NCI-H2171 (cell line): Measurements from ENCODE around the gene PPP2R2D.
"Not testable (repeated sequence)": the region's sequence is repeated elsewhere in the genome, so short reads cannot be mapped to it uniquely, and the experiment has no call there.

ENCODE experiments used
- DNase-seq: peaks from one replicate; lab custom pipeline; 2025; lab: John Stamatoyannopoulos, UW

Gene PPP2R2D

GRCh38 chr10:131908151-131908550, 7.3 kb downstream of the PPP2R2D start:
- no peak for DNase-seq

GRCh38 chr10:131909014-131909808, 8.4 kb downstream of the PPP2R2D start:
- DNase-seq, result no peak

- DNase-seq, result no peak
Observed at GRCh38 chr10:131909929-131910328, 9.1 kb downstream of the PPP2R2D start.

GRCh38 chr10:131910663-131911314, 10.0 kb downstream of the PPP2R2D start:
- no peak for DNase-seq

DNA sequence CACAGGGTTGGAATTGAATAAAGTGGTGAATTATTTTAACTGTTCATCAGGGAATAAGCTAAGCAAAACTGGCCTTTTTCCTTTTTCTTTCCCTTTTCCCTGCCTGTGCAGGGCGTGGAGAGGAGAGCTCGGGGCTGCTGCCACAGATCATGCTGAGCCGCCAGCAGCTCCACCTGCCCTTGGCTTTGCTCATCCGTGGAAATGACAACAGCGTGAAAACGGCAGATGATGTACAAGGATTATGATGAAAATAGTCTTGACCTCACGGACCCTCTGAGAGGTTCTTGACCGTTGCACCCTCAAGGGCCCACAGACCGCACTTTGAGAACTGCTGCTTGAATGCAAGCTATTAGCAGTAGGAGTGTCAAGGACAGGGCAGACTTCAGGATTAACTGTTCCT, 10.6 kb downstream of the PPP2R2D start:
- no peak for DNase-seq

GRCh38 chr10:131912620-131913019, 11.8 kb downstream of the PPP2R2D start:
- no peak for DNase-seq

GRCh38 chr10:131915484-131915883, 14.7 kb downstream of the PPP2R2D start:
- DNase-seq, result no peak

DNA sequence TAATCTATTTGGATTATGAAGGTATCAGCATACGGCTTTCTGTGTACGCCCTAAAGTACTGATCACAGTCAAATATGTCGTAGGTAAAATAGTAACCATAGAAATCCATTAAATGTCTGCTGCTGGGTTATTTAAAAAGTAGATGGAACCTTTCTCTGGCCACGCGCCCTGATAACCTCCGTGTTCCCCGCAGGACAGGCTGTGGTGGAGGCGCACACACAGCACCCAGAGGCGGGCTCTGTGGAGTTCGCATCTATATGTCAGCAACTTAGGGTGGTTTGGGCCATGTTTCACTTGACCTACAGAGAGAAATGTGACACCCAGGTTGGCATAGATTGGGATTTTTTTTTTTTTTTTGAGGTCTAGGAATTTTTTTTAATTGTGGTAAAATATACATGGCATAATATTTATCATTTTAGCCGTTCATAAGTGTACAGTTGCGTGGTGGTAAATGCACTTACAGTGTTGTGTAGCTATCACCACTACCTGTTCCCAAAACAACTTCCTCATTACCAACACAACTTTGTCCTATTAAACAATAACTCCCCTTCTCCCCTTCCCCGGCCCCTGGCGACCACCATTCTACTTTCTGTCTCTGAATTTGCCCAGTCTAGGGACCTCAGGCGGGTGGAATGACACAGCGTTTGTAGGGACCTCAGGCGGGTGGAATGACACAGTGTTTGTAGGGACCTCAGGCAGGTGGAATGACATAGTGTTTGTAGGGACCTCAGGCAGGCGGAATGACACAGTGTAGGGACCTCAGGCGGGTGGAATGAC, 15.4 kb downstream of the PPP2R2D start:
- DNase-seq, result no peak

DNA sequence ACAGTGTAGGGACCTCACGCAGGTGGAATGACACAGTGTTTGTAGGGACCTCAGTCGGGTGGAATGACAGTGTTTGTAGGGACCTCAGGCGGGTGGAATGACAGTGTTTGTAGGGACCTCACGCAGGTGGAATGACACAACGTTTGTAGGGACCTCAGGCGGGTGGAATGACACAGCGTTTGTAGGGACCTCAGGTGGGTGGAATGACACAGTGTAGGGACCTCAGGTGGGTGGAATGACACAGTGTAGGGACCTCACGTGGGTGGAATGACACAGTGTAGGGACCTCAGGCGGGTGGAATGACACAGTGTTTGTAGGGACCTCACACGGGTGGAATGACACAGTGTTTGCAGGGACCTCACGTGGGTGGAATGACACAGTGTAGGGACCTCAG, 16.0 kb downstream of the PPP2R2D start:
- not testable (repeated sequence) for DNase-seq

DNA sequence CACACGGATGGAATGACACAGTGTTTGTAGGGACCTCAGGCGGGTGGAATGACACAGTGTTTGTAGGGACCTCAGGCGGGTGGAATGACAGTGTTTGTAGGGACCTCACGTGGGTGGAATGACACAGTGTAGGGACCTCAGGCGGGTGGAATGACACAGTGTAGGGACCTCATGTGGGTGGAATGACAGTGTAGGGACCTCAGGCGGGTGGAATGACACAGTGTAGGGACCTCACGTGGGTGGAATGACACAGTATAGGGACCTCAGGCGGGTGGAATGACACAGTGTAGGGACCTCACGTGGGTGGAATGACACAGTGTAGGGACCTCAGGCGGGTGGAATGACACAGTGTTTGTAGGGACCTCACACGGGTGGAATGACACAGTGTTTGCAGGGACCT, 16.7 kb downstream of the PPP2R2D start:
- DNase-seq, result not testable (repeated sequence)

DNA sequence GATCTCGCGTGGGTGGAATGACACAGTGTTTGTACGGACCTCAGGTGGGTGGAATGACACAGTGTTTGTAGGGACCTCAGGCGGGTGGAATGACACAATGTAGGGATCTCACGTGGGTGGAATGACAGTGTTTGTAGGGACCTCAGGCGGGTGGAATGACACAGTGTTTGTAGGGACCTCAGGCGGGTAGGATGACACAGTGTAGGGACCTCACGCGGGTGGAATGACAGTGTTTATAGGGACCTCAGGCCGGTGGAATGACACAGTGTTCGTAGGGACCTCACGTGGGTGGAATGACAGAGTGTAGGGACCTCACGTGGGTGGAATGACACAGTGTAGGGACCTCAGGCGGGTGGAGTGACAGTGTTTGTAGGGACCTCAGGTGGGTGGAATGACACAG, 18.7 kb downstream of the PPP2R2D start:
- DNase-seq, result not testable (repeated sequence)

- DNase-seq, result no peak
Observed at GRCh38 chr10:131920151-131920550, 19.3 kb downstream of the PPP2R2D start.

DNA sequence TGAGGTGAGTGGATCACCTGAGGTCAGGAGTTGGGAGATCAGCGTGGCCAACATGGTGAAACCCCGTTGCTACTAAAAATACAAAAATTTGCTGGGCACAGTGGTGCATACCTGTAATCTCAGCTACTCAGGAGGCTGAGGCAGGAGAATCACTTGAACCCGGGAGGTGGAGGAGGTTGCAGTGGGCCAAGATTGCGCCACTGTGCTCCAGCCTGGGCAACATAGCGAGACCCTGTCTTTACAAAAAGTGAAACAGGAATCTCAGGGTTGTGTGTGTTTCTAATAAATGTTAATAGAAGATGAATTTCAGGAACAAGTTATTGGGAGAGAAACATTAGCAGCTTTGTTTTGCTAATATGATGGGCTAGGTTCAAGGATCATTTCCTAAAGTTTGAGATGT, 19.9 kb downstream of the PPP2R2D start:
- no peak for DNase-seq

GRCh38 chr10:131921184-131921583, 20.4 kb downstream of the PPP2R2D start:
- DNase-seq, result no peak

DNA sequence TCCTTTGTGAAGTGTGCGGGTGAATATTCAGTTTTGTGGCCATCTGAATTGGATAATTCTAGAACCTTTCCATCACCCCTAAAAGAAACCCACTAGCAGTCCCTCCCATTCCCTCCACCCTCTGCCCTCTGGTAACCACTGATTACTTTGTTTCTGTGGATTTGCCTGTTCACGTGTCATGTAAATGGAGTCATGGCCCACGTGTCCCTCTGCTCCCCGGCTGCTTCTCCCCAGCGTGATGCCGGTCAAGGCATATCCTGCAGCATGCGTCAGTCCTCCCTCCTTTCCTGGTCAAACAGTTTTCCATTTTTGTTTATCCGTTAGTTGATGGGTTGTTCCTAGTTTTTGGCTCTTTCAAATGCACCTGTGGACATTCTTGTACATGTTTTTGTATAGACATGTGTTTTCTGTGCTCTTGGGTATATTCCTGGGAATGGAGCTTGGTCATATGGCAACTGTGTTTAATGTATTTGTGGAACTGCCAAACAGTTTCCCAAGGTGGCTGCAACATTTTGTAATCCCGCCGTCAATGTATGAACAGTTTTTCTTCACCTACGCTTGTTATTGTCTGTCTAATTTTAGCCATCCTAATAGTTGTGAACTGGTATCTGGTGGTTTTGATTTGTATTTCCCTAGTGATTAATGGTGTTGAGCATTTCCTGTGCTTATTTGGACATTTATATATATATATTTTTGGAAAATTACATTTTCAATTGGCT, 22.4 kb downstream of the PPP2R2D start:
- DNase-seq, result no peak

DNA sequence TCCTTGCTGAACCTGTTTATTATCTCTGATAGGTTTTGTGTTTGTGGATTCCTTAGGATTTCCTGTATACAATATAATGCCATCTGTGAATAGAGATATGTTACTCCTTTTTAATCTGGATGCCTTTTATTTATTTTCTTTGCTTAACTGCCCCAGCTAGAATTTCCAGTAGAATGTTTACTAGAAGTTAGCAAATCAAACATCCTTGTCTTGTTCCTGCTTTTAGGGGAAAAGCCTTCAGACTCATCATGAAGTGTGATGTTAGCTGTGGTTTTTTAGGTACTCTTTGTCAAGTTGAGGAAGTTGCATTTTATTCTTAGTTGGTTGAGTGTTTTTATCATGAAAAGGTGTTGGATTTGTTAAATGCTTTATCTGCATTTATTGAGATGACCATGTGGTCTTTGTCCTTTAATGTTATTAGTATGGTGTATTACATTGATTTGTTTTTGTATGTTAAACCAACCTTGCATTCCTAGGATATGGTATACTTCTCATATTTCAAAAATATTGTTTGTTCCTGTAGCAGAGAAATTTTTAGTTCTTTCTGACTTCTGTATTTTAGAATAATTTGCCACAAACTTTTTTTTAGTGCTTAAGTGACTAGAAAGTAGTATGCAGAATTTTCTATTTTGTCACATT, 24.3 kb downstream of the PPP2R2D start:
- DNase-seq, result no peak

- no peak for DNase-seq
Observed at GRCh38 chr10:131925716-131926115, 24.9 kb downstream of the PPP2R2D start.

DNA sequence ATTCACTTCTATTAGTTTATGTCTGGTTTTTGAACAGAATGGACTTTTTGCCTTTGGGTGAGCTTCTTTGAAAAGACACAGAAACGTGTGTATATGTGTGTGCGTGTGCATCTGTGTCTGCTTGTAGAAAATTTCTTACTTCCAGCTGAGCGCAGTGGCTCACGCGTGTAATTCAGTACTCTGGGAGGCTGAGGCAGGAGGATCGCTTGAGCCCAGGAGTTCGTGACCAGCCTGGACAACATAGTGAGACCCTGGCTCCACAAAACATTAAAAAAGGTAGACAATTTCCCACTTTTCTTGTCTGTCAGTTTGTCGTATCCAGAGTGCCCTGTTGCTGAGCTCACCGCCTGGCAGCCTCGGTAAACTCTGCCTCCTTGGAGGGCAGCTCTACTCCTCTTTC, 25.4 kb downstream of the PPP2R2D start:
- DNase-seq, result no peak

DNA sequence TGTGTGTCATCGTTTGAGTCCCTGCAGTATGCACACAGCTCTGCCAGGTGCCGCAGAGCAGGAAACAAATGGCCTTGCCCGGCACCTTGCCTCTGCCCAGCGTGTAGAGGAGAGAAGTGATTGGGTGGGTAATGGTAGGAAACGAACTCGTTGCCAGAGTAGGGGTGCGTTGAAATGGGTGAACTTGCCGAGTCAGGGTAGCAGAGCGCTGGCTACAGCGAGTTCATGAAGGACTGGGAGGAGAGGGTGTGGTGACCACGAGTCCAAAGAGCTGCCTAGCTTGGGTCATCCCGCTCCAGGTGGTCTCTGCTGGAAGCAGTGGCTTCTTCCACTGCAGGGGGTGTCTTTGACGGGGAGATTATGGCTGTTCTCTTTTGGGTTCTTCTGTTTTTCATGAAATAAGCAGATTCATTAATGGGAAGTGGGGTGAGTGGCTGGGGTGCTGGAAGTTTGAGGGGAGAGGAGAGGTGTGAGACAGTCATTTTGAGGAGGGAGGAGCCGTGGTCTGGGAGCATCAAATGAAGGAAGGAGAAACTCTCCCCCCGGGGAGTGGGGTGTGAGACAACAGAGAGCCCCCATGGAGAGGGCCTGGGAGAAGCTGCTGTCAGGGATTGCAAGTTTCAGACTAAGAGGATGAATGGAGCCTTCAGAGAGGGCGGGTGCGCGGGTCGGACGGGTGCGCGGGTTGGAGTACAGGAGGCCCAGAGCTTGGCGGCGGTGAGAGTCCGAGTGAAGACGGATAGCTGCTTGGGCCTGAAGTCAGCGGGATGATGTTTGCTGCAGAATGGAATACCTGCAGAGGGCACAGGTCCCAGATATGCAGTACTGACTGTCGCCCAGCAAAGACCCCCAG, 26.2 kb downstream of the PPP2R2D start:
- DNase-seq, result no peak

DNA sequence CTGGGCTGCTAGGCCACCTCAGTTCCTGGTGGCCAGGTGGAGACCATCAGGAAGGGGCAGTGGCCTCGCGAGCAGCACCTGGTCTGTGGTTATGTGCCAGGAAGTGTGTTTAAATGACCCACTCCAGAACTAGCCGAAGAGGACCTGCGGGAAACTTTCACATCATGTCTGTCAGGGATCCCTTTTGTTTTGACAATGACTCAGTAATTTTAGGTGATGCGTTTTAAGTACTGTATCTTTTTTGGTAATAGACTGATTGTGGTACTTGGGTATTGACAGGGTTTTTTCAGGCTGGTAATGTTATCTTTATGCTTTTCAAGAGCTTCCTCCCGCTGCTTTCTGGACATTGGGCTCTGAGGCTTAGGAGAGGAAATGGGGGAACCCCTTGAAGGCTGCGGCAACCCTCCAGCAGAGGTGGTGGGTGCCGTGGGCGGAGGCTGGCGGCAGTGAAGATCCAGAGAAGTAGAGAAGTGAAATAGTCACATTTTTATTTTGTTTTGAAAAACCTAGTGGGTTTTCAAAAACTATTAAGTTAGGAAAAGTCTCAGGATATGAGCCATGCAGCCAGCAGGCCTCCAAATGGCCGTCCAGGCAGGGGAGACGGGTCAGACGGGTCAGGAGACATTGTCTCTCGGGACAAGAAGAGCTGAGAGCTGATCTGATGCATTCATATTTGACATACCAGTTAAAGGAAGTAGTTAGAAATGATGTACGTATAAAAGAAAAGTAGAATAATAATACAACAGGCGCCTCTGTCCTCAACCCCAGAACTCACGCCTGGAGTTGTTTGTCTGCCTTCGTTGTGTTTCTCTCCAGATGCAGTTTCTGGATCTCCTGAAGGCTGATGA, 27.7 kb downstream of the PPP2R2D start:
- DNase-seq, result no peak
